Prostate gland (tissue), 2 donors: Measurements from ENCODE around the gene FRMD5. TPM values are rescaled to one million over a fixed set of nuclear protein-coding genes. Genes with fewer than 3 reads are reported as not detected.

Experiments
- DNase-seq: peaks from one replicate; pipeline ENCODE4 v3.0.0-alpha.2; 2019; ENCODE audit warnings: low spot score
- H3K27ac ChIP-seq, 2 donors: fragments of 200-600 bp; sonication (generic); 2 replicates each; pipeline ENCODE4 v1.5.1; 2017 to 2019
- H3K27me3 ChIP-seq: fragments of 200-600 bp; sonication (generic); replicated peaks from 2 replicates; pipeline ENCODE4 v1.5.1; 2019; ENCODE audit not compliant: insufficient read depth
- H3K36me3 ChIP-seq, 2 donors: fragments of 200-600 bp; sonication (generic); 1 replicate in 1 of 2; 2 replicates in 1 of 2; pipeline versions ENCODE4 v1.5.1 to v1.8.1; 2017 to 2019
- H3K4me1 ChIP-seq: fragments of 200-600 bp; sonication (generic); replicated peaks from 2 replicates; pipeline ENCODE4 v1.5.1; 2019
- H3K4me3 ChIP-seq, 2 donors: fragments of 200-600 bp; sonication (generic); 2 replicates each; pipeline ENCODE4 v1.5.1; 2017 to 2019
- H3K9me3 ChIP-seq: fragments of 200-600 bp; sonication (generic); 2 replicates; pipeline ENCODE4 v1.5.1; 2017
- CTCF ChIP-seq, 4 experiments: fragments of 200-600 bp in 2 of 4; fragments of 450-650 bp in 2 of 4; sonication (generic) in 2 of 4; IDR thresholded peaks; 1 replicate in 3 of 4; 2 replicates in 1 of 4; pipeline ENCODE4 v1.5.1; 2016 to 2019; ENCODE audit warnings: antibody characterized with exemption in 4 of 4, mild to moderate bottlenecking in 2 of 4, moderate library complexity in 2 of 4
- POLR2A ChIP-seq: fragments of 450-650 bp; IDR thresholded peaks from one replicate; pipeline ENCODE4 v1.6.1; 2016; ENCODE audit warnings: antibody characterized with exemption, mild to moderate bottlenecking
- POLR2AphosphoS5 ChIP-seq: sonication (generic); formaldehyde crosslinking; IDR thresholded peaks from one replicate; pipeline ENCODE4 v1.6.1; 2017; ENCODE audit warnings: antibody characterized with exemption
- WGBS: methylation state at CpG from one replicate; pipeline ENCODE4 v1.1.5; 2018; 5-methylcytosine and 5-hydroxymethylcytosine counted together
- intact Hi-C: fragments of 100-400 bp; cut with DNase I; formaldehyde crosslinking; loops from one replicate; pipeline ENCODE4 v1.14.2; 2022
- total RNA-seq, 2 donors: library from RNA; depleted of rRNA; stranded (reverse); fragments of >200 nt; gene quantifications; one replicate each; pipeline ENCODE4 v1.1.0, GENCODE V29; 2016

The FRMD5 gene
- total RNA-seq, 2 donors from 2014 or later: 0.36 to 8.1 TPM

- H3K4me3 ChIP-seq: no peak overlapping the region
- H3K36me3 ChIP-seq: no peaks in the 10 kb centered on the region
- 87% methylated on average over 3 of the region's 3 CpGs for WGBS
- H3K9me3 ChIP-seq: no peaks in the 10 kb centered on the region
- no peak for TF ChIP-seq CTCF (IDR thresholded peaks at IDR 0.05)
- no peak for TF ChIP-seq POLR2A
- no peak for TF ChIP-seq POLR2AphosphoS5
- no peak for DNase-seq
- intact Hi-C loops: no loop called here
- H3K27me3 ChIP-seq: no peaks in the 10 kb centered on the region
- no peak overlapping the region for H3K27ac ChIP-seq
- H3K4me1 ChIP-seq: no peaks in the 10 kb centered on the region
Measured at GRCh38 chr15:44094781-44095180, 100.3 kb downstream of the FRMD5 start.

- 99% methylated on average over 3 of the region's 3 CpGs for WGBS
- H3K9me3 ChIP-seq: no peaks in the 10 kb centered on the region
- H3K4me3 ChIP-seq: no peak overlapping the region
- TF ChIP-seq POLR2AphosphoS5 (no peak), POLR2A (no peak), CTCF (IDR thresholded peaks at IDR 0.05) (no peak)
- H3K4me1 ChIP-seq: no peaks in the 10 kb centered on the region
- DNase-seq: no peak
- intact Hi-C loops: no loop called here
- no peaks in the 10 kb centered on the region for H3K27me3 ChIP-seq
- H3K36me3 ChIP-seq: no peaks in the 10 kb centered on the region
- no peak overlapping the region for H3K27ac ChIP-seq
Measured at GRCh38 chr15:44093836-44094235, 101.2 kb downstream of the FRMD5 start.

GRCh38 chr15:44092221-44092620, 102.8 kb downstream of the FRMD5 start:
- intact Hi-C loops: no loop called here

GRCh38 chr15:44087578-44088465, 107.2 kb downstream of the FRMD5 start:
- no peaks in the 10 kb centered on the region for H3K9me3 ChIP-seq
- no peaks in the 10 kb centered on the region for H3K36me3 ChIP-seq
- H3K27me3 ChIP-seq: no peaks in the 10 kb centered on the region
- H3K4me1 ChIP-seq: no peaks in the 10 kb centered on the region
- H3K27ac ChIP-seq: no peak overlapping the region
- TF ChIP-seq CTCF (IDR thresholded peaks at IDR 0.05) (no peak), POLR2A (no peak), POLR2AphosphoS5 (no peak)
- DNase-seq: no peak
- 68% methylated on average over 3 of the region's 3 CpGs for WGBS
- no peak overlapping the region for H3K4me3 ChIP-seq
- intact Hi-C loops: no loop called here

More at GRCh38 chr15:44092221-44092620, 102.8 kb downstream of the FRMD5 start:
- Histone ChIP-seq H3K27ac (no peak overlapping the region), H3K4me3 (no peak overlapping the region), H3K4me1 (no peaks in the 10 kb centered on the region), H3K9me3 (no peaks in the 10 kb centered on the region), H3K27me3 (no peaks in the 10 kb centered on the region), H3K36me3 (no peaks in the 10 kb centered on the region)
- no peak for DNase-seq
- 26% methylated on average over 2 of the region's 2 CpGs for WGBS
- no peak for TF ChIP-seq POLR2A
- TF ChIP-seq POLR2AphosphoS5: no peak
- TF ChIP-seq CTCF (IDR thresholded peaks at IDR 0.05): no peak

GRCh38 chr15:44084770-44085169, 110.3 kb downstream of the FRMD5 start:
- Histone ChIP-seq H3K9me3 (no peaks in the 10 kb centered on the region), H3K27me3 (no peaks in the 10 kb centered on the region), H3K27ac (no peak overlapping the region), H3K4me1 (no peaks in the 10 kb centered on the region), H3K36me3 (no peaks in the 10 kb centered on the region), H3K4me3 (no peak overlapping the region)
- intact Hi-C loops: no loop called here
- DNase-seq: no peak
- 53% methylated on average over 2 of the region's 2 CpGs for WGBS
- TF ChIP-seq POLR2A (no peak), POLR2AphosphoS5 (no peak), CTCF (IDR thresholded peaks at IDR 0.05) (no peak)
